Activated T-cell treated with anti-CD3 and anti-CD28 coated beads for 48 hours (primary cell): ENCODE results near the gene USH1C.

Source experiments
- DNase-seq: peaks from one replicate; pipeline ENCODE4 v3.0.0-alpha.2; 2020; ENCODE audit warnings: low read depth

USH1C gene

GRCh38 chr11:17504330-17505107 is 39.7 kb downstream of the USH1C start:
- DNase-seq = peak; percentile 70

- DNase-seq = no peak
Observed at GRCh38 chr11:17502630-17503029, 41.6 kb downstream of the USH1C start.

- DNase-seq = no peak
Observed at GRCh38 chr11:17500673-17501072, 43.5 kb downstream of the USH1C start.

- no peak for DNase-seq
Observed at GRCh38 chr11:17498475-17498874, 45.7 kb downstream of the USH1C start.

- no peak for DNase-seq
Observed at GRCh38 chr11:17498058-17498457, 46.2 kb downstream of the USH1C start.

- no peak for DNase-seq
Observed at GRCh38 chr11:17496406-17496805, 47.8 kb downstream of the USH1C start.

- no peak for DNase-seq
Observed at GRCh38 chr11:17494019-17494418, 50.2 kb downstream of the USH1C start.

GRCh38 chr11:17490938-17491337 is 53.3 kb downstream of the USH1C start:
- no peak for DNase-seq

- no peak for DNase-seq
Observed at GRCh38 chr11:17490232-17490631, 54.0 kb downstream of the USH1C start.

GRCh38 chr11:17489751-17490150 is 54.5 kb downstream of the USH1C start:
- no peak for DNase-seq

GRCh38 chr11:17488563-17488962 is 55.7 kb downstream of the USH1C start:
- DNase-seq = no peak

- DNase-seq = no peak
Observed at GRCh38 chr11:17486646-17487045, 57.6 kb downstream of the USH1C start.

- DNase-seq = no peak
Observed at GRCh38 chr11:17483505-17483904, 60.7 kb downstream of the USH1C start.

GRCh38 chr11:17481905-17482304 is 62.3 kb downstream of the USH1C start:
- no peak for DNase-seq

- DNase-seq = no peak
Observed at GRCh38 chr11:17479284-17480214, 64.7 kb downstream of the USH1C start.

GRCh38 chr11:17478070-17478469 is 66.1 kb downstream of the USH1C start:
- DNase-seq = no peak

GRCh38 chr11:17477361-17477760 is 66.9 kb downstream of the USH1C start:
- DNase-seq = no peak

GRCh38 chr11:17477084-17477333 is 67.2 kb downstream of the USH1C start:
- no peak for DNase-seq

GRCh38 chr11:17476317-17477083 is 67.7 kb downstream of the USH1C start, which contains the start of gene ABCC8:
Gene ABCC8, minus strand, starts transcription at chr11:17476845. Its CDS starts 69 bp downstream, at chr11:17476776.
- no peak for DNase-seq

- no peak for DNase-seq
Observed at GRCh38 chr11:17475666-17476316, 68.4 kb downstream of the USH1C start.

- DNase-seq = no peak
Observed at GRCh38 chr11:17473071-17473744, 71.0 kb downstream of the USH1C start.
